Activated CD8-positive, alpha-beta memory T cell treated with anti-CD3 and anti-CD28 coated beads, Interleukin-2, amount 10 ng/mL, durations not matched to agents 7 days and 5 days (primary cell): Measurements from ENCODE around the gene ZNF45. TPM values are rescaled to one million over a fixed set of nuclear protein-coding genes. Genes with fewer than 3 reads are reported as not detected.
"Not testable (repeated sequence)": the region's sequence is repeated elsewhere in the genome, so short reads cannot be mapped to it uniquely, and the experiment has no call there.

Experiments
- ATAC-seq: fragments of 150-1000 bp; cut with Tn5 transposase; one replicate; pipeline ENCODE4 v1.10.0; 2021; ENCODE audit warnings: moderate library complexity
- CTCF ChIA-PET: fragments of 350-600 bp; sonication (Branson Sonifier 250); formaldehyde crosslinking; loops from one replicate; lab custom pipeline; 2021; ENCODE audit warnings: antibody characterized with exemption; lab: Charles Lee
- DNase-seq: peaks from one replicate; pipeline ENCODE4 v3.0.0-alpha.2; 2020
- H3K27ac Mint-ChIP-seq: one replicate; pipeline ENCODE4 v1.8.0; 2021; ENCODE audit warnings: mild to moderate bottlenecking, mixed read lengths
- H3K27me3 Mint-ChIP-seq: one replicate; pipeline ENCODE4 v1.8.0; 2021; ENCODE audit warnings: mixed read lengths
- H3K36me3 Mint-ChIP-seq: one replicate; pipeline ENCODE4 v1.8.0; 2021; ENCODE audit warnings: mild to moderate bottlenecking, mixed read lengths
- H3K4me1 Mint-ChIP-seq: one replicate; pipeline ENCODE4 v1.8.0; 2021; ENCODE audit warnings: mixed read lengths
- H3K4me3 Mint-ChIP-seq: one replicate; pipeline ENCODE4 v1.8.0; 2021; ENCODE audit warnings: mild to moderate bottlenecking, moderate library complexity, mixed read lengths
- H3K9me3 Mint-ChIP-seq: one replicate; pipeline ENCODE4 v1.8.0; 2022; ENCODE audit warnings: low read depth, mixed read lengths
- total RNA-seq, 2 experiments: library from RNA; stranded (reverse); gene quantifications; one replicate each; pipeline ENCODE4 v1.2.3, GENCODE V29; 2021

Gene ZNF45
- total RNA-seq, 2 experiments from 2014 or later, result 17.1 to 17.9 TPM

DNA sequence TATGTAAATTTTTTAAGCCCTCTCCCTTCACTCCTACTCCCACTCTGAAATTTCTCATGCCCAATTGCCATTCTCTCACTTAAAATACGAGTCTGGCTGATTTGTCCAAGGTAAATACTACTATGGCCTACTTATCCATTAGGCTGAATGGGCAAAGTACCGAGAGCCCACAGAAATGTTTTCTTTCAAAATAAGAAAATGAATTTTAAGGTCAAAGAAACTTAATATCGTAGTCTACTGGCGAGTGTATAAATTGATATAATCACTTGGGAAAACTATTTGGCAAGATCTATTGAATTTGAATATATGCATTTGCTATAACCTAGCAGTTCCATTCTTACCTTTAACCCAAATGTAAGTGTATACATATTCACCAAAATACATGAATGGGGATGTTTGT, 32.7 kb downstream of the ZNF45 start:
- ATAC-seq, result no peak
- CTCF ChIA-PET, result no interaction called here

GRCh38 chr19:43901395-43902390, 33.4 kb downstream of the ZNF45 start:
- Mint-ChIP-seq H3K27ac (peak overlapping the region; percentile 76), H3K4me3 (peak overlapping the region; percentile 83), H3K27me3 (no peaks in the 10 kb centered on the region), H3K36me3 (peaks cover 44% of the 10 kb centered on the region), H3K4me1 (peaks cover 20% of the 10 kb centered on the region), H3K9me3 (peaks cover 44% of the 10 kb centered on the region)
- DNase-seq, result peak; percentile 77
- CTCF ChIA-PET, result interaction anchor here (0.8 to 1.0 kb wide), 2 partner anchors 193 to 405 kb away, joined by 3 read pairs; no protein-coding TSS in a partner anchor
- ATAC-seq, result peak; percentile 97

More for the DNA sequence above, 32.7 kb downstream of the ZNF45 start:
- DNase-seq, result no peak
- peaks cover 44% of the 10 kb centered on the region for H3K36me3 Mint-ChIP-seq
- peaks cover 49% of the 10 kb centered on the region for H3K9me3 Mint-ChIP-seq
- peaks cover 20% of the 10 kb centered on the region for H3K4me1 Mint-ChIP-seq
- peak overlapping the region; percentile 83 for H3K4me3 Mint-ChIP-seq
- no peaks in the 10 kb centered on the region for H3K27me3 Mint-ChIP-seq
- H3K27ac Mint-ChIP-seq, result no peak overlapping the region

DNA sequence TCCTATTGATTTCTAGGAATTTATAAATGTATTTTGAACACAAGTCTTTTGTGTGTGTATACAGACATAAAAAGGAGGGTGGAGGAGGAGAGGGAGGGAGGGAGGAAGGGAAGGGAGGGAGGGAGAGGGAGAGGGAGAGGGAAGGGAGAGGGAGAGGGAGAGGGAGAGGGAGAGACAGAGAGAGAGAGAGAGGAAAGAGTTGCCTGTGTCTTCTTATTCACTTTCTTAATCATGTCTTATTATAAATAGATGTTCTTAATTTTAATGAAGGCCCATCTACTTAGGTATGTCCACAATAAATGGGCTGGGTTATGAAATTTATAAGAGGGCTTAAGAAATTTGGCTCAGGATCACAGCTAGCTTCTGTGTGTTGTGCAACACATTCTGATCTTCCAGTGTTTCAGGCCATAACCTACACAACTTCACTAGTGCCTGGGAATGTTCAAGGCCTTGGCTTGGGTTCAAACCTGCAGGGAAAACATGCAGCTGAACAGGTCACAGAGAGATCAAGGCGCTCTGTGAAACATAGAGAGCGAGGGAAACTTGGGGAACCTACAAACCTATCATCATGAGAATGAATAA, 39.3 kb downstream of the ZNF45 start:
- Mint-ChIP-seq H3K27me3 (no peaks in the 10 kb centered on the region), H3K36me3 (peaks cover 23% of the 10 kb centered on the region), H3K4me3 (no peak overlapping the region), H3K27ac (no peak overlapping the region), H3K9me3 (peaks cover 24% of the 10 kb centered on the region), H3K4me1 (peaks cover 3% of the 10 kb centered on the region)
- no peak for DNase-seq
- CTCF ChIA-PET, result no interaction called here
- ATAC-seq, result no peak

- Mint-ChIP-seq H3K36me3 (peaks cover 14% of the 10 kb centered on the region), H3K27ac (no peak within 1 kb of the TSS), H3K9me3 (peaks cover 41% of the 10 kb centered on the region), H3K4me3 (no peak within 1 kb of the TSS), H3K27me3 (no peaks in the 10 kb centered on the region), H3K4me1 (no peaks in the 10 kb centered on the region)
- CTCF ChIA-PET, result no interaction called here
- ATAC-seq (no peak), DNase-seq (no peak)
Observed at GRCh38 chr19:43883864-43884263, 51.2 kb downstream of the ZNF45 start, which contains the start of gene ZNF404. Gene ZNF404, minus strand, starts transcription at chr19:43883964.

- H3K4me3 Mint-ChIP-seq, result no peak overlapping the region
- H3K4me1 Mint-ChIP-seq, result no peaks in the 10 kb centered on the region
- H3K9me3 Mint-ChIP-seq, result peaks cover 46% of the 10 kb centered on the region
Observed at GRCh38 chr19:43880483-43880882, 54.6 kb downstream of the ZNF45 start.

DNA sequence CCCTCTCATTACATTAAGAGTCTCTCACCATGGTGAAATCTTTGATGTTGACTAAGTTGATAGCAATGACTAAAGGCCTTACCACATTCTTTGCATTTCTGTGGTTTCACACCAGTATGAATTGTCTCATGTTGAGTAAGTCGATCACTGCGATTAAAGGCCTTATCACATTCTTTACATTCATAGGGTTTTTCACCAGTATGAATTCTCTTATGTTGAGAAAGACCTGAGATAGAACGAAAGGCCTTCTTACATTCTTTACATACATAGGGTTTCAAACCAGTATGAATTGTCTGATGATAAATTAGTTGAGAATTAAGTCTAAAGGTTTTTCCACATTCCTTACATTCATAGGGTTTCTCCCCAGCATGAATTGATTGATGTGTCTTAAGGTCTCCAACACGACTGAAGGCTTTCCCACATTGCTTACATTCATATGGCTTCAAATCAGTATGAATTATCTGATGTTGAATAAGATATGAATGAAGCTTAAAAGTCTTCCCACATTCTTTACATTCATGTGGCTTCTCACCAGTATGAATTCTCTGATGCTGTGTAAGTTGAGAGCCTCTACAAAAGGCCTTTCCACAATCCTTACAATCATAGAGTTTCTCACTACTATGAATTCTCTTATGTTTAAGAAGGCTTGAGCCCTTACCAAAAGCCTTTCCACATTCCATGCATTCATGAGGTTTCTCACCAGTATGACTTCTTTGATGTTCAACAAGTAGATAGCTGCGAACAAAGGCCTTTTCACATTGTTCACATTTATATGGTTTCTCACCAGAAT, 62.3 kb downstream of the ZNF45 start:
- no peak for DNase-seq
- Mint-ChIP-seq H3K27me3 (no peaks in the 10 kb centered on the region), H3K9me3 (peaks cover 42% of the 10 kb centered on the region), H3K27ac (no peak overlapping the region), H3K4me3 (no peak overlapping the region), H3K4me1 (no peaks in the 10 kb centered on the region), H3K36me3 (peaks cover 17% of the 10 kb centered on the region)
- CTCF ChIA-PET, result no interaction called here
- ATAC-seq, result no peak

More at GRCh38 chr19:43880483-43880882, 54.6 kb downstream of the ZNF45 start:
- H3K27me3 Mint-ChIP-seq, result no peaks in the 10 kb centered on the region
- no peak overlapping the region for H3K27ac Mint-ChIP-seq
- ATAC-seq (no peak), DNase-seq (no peak)
- CTCF ChIA-PET, result no interaction called here
- H3K36me3 Mint-ChIP-seq, result peaks cover 17% of the 10 kb centered on the region

DNA sequence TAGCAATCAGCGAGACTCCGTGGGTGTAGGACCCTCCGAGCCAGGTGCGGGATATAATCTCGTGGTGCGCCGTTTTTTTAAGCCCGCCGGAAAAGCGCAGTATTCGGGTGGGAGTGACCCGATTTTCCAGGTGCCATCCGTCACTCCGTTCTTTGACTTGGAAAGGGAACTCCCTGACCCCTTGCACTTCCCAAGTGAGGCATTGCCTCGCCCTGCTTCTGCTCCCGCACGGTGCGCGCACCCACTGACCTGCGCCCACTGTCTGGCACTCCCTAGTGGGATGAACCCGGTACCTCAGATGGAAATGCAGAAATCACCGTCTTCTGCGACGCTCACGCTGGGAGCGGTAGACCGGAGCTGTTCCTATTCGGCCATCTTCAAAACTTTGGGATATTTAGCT, 68.2 kb downstream of the ZNF45 start:
- H3K36me3 Mint-ChIP-seq, H3K27ac Mint-ChIP-seq, H3K4me3 Mint-ChIP-seq, H3K27me3 Mint-ChIP-seq, H3K4me1 Mint-ChIP-seq, DNase-seq, ATAC-seq, CTCF ChIA-PET: not testable (repeated sequence)
- peaks cover 20% of the 10 kb centered on the region for H3K9me3 Mint-ChIP-seq

Other genes with a start within 250 kb of the ZNF45 start
- gene IRGC, start 219.2 kb downstream of the ZNF45 start, total RNA-seq, result not detected
- 10 to 100 TPM; 62.3 to 74.7 TPM for gene SMG9, start 180.3 kb downstream of the ZNF45 start, total RNA-seq
- gene KCNN4, start 154.3 kb downstream of the ZNF45 start, total RNA-seq, result 10 to 100 TPM; 43.9 to 53.0 TPM
- under 1 TPM; 0.40 to 0.58 TPM for gene LYPD5, start 132.8 kb downstream of the ZNF45 start, total RNA-seq
- 1 to 10 TPM; 5.2 to 6.5 TPM for gene ZNF283, start 108.0 kb downstream of the ZNF45 start, total RNA-seq
- gene ZNF404, start 51.3 kb downstream of the ZNF45 start, total RNA-seq, result 1 to 10 TPM in 1 of 2 experiments, under 1 TPM in 1; 0.89 to 1.7 TPM
- gene ZNF221, start 15.9 kb upstream of the ZNF45 start, total RNA-seq, result 1 to 10 TPM; 2.1 to 2.5 TPM
- gene ZNF155, start 48.9 kb upstream of the ZNF45 start, total RNA-seq, result 1 to 10 TPM; 7.1 to 7.3 TPM
- gene ZNF230, start 67.7 kb upstream of the ZNF45 start, total RNA-seq, result 1 to 10 TPM; 4.8 to 5.1 TPM
- 1 to 10 TPM; 2.3 to 3.0 TPM for gene ZNF222, start 90.1 kb upstream of the ZNF45 start, total RNA-seq
- under 1 TPM; 0.19 to 0.20 TPM for gene ZNF223, start 116.8 kb upstream of the ZNF45 start, total RNA-seq
- gene ZNF284, start 136.9 kb upstream of the ZNF45 start, total RNA-seq, result 1 to 10 TPM; 2.2 to 2.4 TPM
- 10 to 100 TPM; 28.7 to 32.6 TPM for gene ZNF224, start 159.1 kb upstream of the ZNF45 start, total RNA-seq
- gene ZNF225, start 178.1 kb upstream of the ZNF45 start, total RNA-seq, result 1 to 10 TPM; 4.2 to 6.2 TPM
- 10 to 100 TPM; 10.1 to 12.2 TPM for gene ZNF234, start 206.3 kb upstream of the ZNF45 start, total RNA-seq
- 10 to 100 TPM; 13.1 to 15.2 TPM for gene ZNF226, start 229.8 kb upstream of the ZNF45 start, total RNA-seq